HUES6 (cell line): Measurements from ENCODE around the gene KLHL33.

Experiments used
- H3K27ac ChIP-seq: 2 replicates; pipeline ENCODE4 v1.7.0; 2013; ENCODE audit warnings: low read depth, mild to moderate bottlenecking, low read length, inconsistent platforms
- H3K27me3 ChIP-seq: 2 replicates; pipeline ENCODE4 v1.6.1; 2013; ENCODE audit warnings: low read length; ENCODE audit not compliant: control insufficient read depth, insufficient read depth
- H3K36me3 ChIP-seq: 2 replicates; pipeline ENCODE4 v1.6.1; 2013; ENCODE audit warnings: low read length; ENCODE audit not compliant: control insufficient read depth, insufficient read depth
- H3K4me1 ChIP-seq: 2 replicates; pipeline ENCODE4 v1.6.1; 2013; ENCODE audit warnings: low read length; ENCODE audit not compliant: control insufficient read depth, insufficient read depth
- H3K4me3 ChIP-seq: 2 replicates; pipeline ENCODE4 v1.5.1; 2013; ENCODE audit warnings: low read depth, low read length
- H3K9ac ChIP-seq: one replicate; pipeline ENCODE4 v1.6.1; 2013; ENCODE audit warnings: mild to moderate bottlenecking, low read length
- H3K9me3 ChIP-seq: 2 replicates; pipeline ENCODE4 v1.6.1; 2013; ENCODE audit warnings: low read depth, low read length; ENCODE audit not compliant: control insufficient read depth, insufficient read depth

Gene KLHL33

DNA sequence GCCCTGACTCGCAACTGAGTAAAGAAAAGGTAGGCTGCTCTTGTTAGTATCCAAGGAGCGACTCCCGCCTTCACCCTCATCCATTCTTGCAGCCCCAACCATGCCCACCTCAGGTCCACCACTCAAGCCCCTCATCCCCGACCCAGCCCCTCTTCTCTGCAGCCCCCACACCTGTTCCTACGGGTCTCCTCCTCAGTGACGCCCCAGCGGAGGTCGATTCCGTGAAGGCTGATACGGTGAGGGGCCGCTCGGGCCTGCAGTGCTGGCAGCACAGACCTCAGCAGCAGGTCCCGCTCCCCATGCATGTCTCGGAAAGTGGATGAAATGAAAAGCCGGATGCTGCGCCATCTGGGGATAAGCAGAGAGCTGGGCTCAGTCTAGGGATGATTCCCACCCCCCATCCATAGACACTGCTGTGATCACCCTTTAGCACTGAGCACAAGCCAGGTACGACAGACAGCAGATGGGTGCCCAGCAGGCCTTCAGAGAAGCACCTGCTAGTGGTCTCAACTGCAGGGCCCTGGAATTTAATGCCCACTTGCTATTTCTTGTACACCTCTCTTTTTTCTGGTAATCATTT lies 49.6 kb downstream of the KLHL33 start:
- Histone ChIP-seq H3K9ac (no peak overlapping the region), H3K27ac (no peak overlapping the region), H3K27me3 (no peaks in the 10 kb centered on the region), H3K36me3 (peaks cover 91% of the 10 kb centered on the region), H3K4me3 (no peak overlapping the region), H3K9me3 (no peaks in the 10 kb centered on the region), H3K4me1 (peaks cover 11% of the 10 kb centered on the region; the same call in 1 of the 2 replicates)

GRCh38 chr14:20384886-20385285 lies 51.1 kb downstream of the KLHL33 start:
- no peaks in the 10 kb centered on the region for H3K27me3 ChIP-seq
- peaks cover 11% of the 10 kb centered on the region; the same call in 1 of the 2 replicates for H3K4me1 ChIP-seq
- peaks cover 91% of the 10 kb centered on the region for H3K36me3 ChIP-seq

DNA sequence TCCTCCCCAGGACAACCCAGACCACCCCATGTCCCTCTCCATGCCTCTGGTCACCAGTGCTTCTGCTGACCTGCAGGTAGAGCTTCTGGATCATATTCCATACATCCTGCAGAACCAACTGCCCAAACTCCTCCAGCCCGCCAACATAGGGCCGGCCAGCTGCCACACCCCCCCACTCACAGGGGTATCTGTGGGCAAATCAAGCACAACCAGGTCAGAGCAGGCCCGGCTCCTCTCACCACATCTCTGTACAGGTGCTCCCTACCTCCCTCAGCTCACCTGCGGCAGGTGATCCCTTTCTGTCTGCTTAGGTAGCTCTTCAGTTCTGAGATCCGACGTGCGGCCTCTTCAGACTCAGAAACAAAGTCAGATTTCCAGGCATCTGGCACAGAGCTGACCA lies 51.6 kb downstream of the KLHL33 start:
- Histone ChIP-seq H3K4me3 (no peak overlapping the region), H3K9ac (no peak overlapping the region), H3K27me3 (no peaks in the 10 kb centered on the region), H3K36me3 (peaks cover 91% of the 10 kb centered on the region), H3K4me1 (peaks cover 11% of the 10 kb centered on the region; the same call in 1 of the 2 replicates), H3K27ac (no peak overlapping the region), H3K9me3 (no peaks in the 10 kb centered on the region)

More at GRCh38 chr14:20384886-20385285, 51.1 kb downstream of the KLHL33 start:
- H3K27ac ChIP-seq, result no peak overlapping the region
- no peak overlapping the region for H3K4me3 ChIP-seq
- no peaks in the 10 kb centered on the region for H3K9me3 ChIP-seq
- no peak overlapping the region for H3K9ac ChIP-seq

- H3K4me3 ChIP-seq, result no peak overlapping the region
- H3K36me3 ChIP-seq, result peaks cover 93% of the 10 kb centered on the region
- no peaks in the 10 kb centered on the region for H3K9me3 ChIP-seq
- no peaks in the 10 kb centered on the region for H3K27me3 ChIP-seq
- H3K27ac ChIP-seq, result no peak overlapping the region
- H3K4me1 ChIP-seq, result peaks cover 10% of the 10 kb centered on the region; the same call in 1 of the 2 replicates
- H3K9ac ChIP-seq, result no peak overlapping the region
Observed at GRCh38 chr14:20383636-20384035, 52.3 kb downstream of the KLHL33 start.

DNA sequence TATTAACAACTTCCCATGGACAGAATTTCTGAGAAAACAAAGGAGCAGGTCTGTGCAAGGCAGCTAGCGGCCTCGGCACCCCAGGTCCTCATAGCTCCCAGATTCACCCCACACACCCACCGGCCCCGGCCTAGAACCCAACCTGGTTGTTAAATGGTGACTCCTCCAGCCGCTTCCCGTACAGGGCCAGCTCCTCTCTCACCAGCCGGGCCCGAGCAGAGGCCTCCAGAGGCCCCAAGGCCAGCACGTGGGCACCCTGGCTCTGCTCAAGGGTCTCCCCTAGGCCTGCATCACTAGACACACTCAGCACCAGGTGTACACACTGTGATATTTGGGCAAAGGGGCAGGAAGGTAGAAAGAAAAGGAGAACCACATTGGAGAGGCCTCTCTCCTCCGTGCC lies 52.9 kb downstream of the KLHL33 start:
- Histone ChIP-seq H3K36me3 (peaks cover 94% of the 10 kb centered on the region), H3K27ac (no peak overlapping the region), H3K4me1 (peaks cover 4% of the 10 kb centered on the region; the same call in 1 of the 2 replicates), H3K27me3 (no peaks in the 10 kb centered on the region), H3K9me3 (no peaks in the 10 kb centered on the region), H3K9ac (no peak overlapping the region), H3K4me3 (no peak overlapping the region)

DNA sequence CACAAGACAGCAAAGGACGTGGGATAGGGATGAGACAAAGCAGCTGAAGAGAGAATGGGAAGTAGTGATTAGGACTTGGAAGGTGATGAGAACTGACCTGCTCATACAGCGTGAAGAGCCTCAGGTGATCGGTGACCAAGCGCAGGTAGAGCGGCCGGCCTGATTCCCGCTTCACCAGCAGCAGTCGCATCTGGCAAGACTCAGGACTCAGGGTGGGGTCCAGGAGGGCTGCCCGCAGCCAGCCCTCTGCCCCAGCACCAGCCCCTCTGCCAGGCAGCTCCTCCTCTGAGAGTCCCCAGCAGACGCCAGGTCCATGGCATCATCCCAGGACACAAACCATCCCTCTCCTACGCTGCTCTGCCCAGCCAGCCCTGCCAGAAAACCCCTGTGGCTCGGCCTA lies 53.4 kb downstream of the KLHL33 start:
- H3K27me3 ChIP-seq, result no peaks in the 10 kb centered on the region
- no peak overlapping the region for H3K27ac ChIP-seq
- H3K36me3 ChIP-seq, result peaks cover 94% of the 10 kb centered on the region
- no peak overlapping the region for H3K9ac ChIP-seq
- H3K9me3 ChIP-seq, result no peaks in the 10 kb centered on the region
- H3K4me3 ChIP-seq, result no peak overlapping the region
- H3K4me1 ChIP-seq, result no peaks in the 10 kb centered on the region; the same call in 1 of the 2 replicates

DNA sequence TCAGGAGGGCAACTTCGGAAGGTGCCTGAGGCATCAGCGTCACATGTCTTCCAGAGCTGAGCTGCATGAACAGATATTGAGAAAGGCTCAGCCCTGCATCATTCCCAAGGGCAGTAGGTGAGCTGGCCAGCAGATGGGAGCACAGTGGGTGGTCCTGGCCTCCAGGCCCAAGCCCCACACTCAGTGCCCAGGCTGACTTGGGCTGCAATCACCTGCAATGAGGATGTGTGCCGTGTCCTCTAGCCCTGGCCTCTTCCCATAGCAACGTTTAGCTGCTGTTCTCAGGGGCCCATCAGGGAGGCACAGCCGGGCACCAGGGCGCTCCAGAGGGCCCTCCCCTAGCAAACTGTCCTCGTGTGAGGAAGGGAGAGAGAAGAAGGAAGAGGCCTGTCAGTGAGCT lies 54.6 kb downstream of the KLHL33 start:
- no peaks in the 10 kb centered on the region for H3K4me1 ChIP-seq
- H3K36me3 ChIP-seq, result peaks cover 97% of the 10 kb centered on the region
- H3K4me3 ChIP-seq, result no peak overlapping the region
- H3K27me3 ChIP-seq, result no peaks in the 10 kb centered on the region
- no peak overlapping the region for H3K9ac ChIP-seq
- no peak overlapping the region for H3K27ac ChIP-seq
- no peaks in the 10 kb centered on the region for H3K9me3 ChIP-seq

DNA sequence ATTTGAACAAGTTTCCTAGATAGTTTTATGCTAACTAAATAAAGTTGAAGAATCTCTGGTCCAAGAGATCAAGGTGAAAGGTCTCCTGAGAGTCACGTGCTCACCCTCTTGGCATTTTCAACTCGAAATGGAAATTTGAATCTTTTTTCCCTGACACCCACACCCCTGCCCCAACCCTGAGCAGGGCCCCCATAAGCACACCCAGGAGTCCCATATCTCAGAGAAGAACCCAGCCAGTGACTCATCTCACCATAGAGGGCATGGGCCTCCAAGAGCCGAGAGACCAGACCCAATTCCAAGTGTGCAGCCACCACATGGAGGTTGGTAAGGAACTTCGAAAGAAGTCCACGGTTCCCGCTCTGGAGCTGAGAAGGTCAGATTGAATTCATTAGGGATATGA lies 55.3 kb downstream of the KLHL33 start:
- H3K4me1 ChIP-seq, result no peaks in the 10 kb centered on the region
- H3K9ac ChIP-seq, result no peak overlapping the region
- no peaks in the 10 kb centered on the region for H3K27me3 ChIP-seq
- no peak overlapping the region for H3K27ac ChIP-seq
- no peaks in the 10 kb centered on the region for H3K9me3 ChIP-seq
- no peak overlapping the region for H3K4me3 ChIP-seq
- peaks cover 97% of the 10 kb centered on the region for H3K36me3 ChIP-seq

- Histone ChIP-seq H3K4me1 (no peaks in the 10 kb centered on the region), H3K9ac (no peak overlapping the region), H3K36me3 (peaks cover 96% of the 10 kb centered on the region), H3K27ac (no peak overlapping the region), H3K9me3 (no peaks in the 10 kb centered on the region), H3K4me3 (no peak overlapping the region), H3K27me3 (no peaks in the 10 kb centered on the region)
Observed at GRCh38 chr14:20379743-20380142, 56.2 kb downstream of the KLHL33 start.

DNA sequence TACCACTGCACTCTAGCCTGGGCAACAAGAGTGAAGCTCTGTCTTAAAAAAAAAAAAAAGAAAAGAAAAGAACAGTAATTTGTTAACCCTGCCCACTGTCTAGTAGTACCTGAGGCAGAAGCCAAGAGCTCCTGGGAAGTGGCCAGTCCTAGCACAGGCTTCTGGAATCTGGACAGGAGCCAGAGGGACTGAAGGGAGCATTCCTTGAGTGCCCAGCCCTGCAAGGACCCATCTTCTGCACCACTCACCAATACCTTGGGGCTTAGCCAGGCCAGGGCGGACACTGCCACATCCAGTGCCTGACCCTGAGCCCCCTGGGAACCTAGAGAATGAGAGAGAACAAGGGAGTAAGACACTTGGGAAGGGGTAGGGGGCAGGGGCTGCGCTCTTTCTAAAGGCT lies 58.8 kb downstream of the KLHL33 start:
- H3K4me1 ChIP-seq, result no peaks in the 10 kb centered on the region
- H3K36me3 ChIP-seq, result peaks cover 95% of the 10 kb centered on the region
- H3K27ac ChIP-seq, result no peak overlapping the region
- H3K27me3 ChIP-seq, result no peaks in the 10 kb centered on the region
- H3K4me3 ChIP-seq, result no peak overlapping the region
- no peak overlapping the region for H3K9ac ChIP-seq
- no peaks in the 10 kb centered on the region for H3K9me3 ChIP-seq

DNA sequence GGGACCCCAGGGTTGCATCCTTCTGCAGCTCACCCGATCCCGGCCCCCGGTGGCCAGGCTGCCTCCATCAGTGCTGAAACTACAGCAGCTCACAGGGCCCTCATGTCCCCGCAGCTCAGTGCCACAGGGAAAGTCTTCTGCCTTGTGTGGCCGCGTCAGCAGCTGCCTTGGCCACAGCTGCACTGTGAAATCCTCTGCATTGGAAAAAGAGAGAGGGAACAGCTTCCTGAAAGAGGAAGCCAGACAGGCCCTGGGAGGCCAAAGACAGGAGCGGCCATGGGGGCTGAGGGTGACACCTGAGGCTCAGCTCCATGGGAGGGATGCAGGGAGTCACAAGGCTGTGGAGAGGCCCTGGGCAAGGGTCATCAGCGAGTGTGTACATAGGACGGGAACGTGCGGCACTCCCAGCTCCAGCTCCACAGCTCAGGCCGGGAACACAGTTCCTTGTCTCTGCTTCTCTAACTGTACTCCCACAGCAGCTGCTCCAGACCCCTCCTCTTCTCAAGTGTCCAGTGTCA lies 59.8 kb downstream of the KLHL33 start:
- Histone ChIP-seq H3K4me1 (no peaks in the 10 kb centered on the region), H3K9ac (no peak overlapping the region), H3K27me3 (no peaks in the 10 kb centered on the region), H3K36me3 (peaks cover 95% of the 10 kb centered on the region), H3K4me3 (no peak overlapping the region), H3K9me3 (no peaks in the 10 kb centered on the region), H3K27ac (no peak overlapping the region)
